AG09319 (cell line): Measurements from ENCODE around the gene AP2A1.
A peak's percentile ranks its signal among the peaks of the same experiment; 100 is the strongest.

Experiments
- DNase-seq: peaks from one replicate; pipeline ENCODE4 v3.0.0-alpha.2; 2010; ENCODE audit warnings: low read depth; ENCODE audit errors: extremely low read depth
- CTCF ChIP-seq: IDR thresholded peaks from 2 replicates; pipeline ENCODE4 v1.5.1; 2011; ENCODE audit warnings: low read depth, mild to moderate bottlenecking, inconsistent platforms, low read length, moderate library complexity

Gene AP2A1

GRCh38 chr19:49803529-49803856 is 36.7 kb downstream of the AP2A1 start:
- no peak for TF ChIP-seq CTCF
- DNase-seq, result no peak

- TF ChIP-seq CTCF, result no peak
- no peak for DNase-seq
Observed at GRCh38 chr19:49805822-49806619, 39.2 kb downstream of the AP2A1 start.

DNA sequence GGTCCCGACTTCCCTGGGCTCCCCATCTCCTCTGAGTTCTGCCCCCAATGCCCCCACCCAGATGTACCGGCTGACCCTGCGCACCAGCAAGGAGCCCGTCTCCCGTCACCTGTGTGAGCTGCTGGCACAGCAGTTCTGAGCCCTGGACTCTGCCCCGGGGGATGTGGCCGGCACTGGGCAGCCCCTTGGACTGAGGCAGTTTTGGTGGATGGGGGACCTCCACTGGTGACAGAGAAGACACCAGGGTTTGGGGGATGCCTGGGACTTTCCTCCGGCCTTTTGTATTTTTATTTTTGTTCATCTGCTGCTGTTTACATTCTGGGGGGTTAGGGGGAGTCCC is 39.8 kb downstream of the AP2A1 start:
- no peak for TF ChIP-seq CTCF
- DNase-seq, result no peak

GRCh38 chr19:49807058-49807903 is 40.5 kb downstream of the AP2A1 start:
- TF ChIP-seq CTCF, result no peak
- no peak for DNase-seq

- DNase-seq, result no peak
Observed at GRCh38 chr19:49807904-49808675, 41.3 kb downstream of the AP2A1 start.

DNA sequence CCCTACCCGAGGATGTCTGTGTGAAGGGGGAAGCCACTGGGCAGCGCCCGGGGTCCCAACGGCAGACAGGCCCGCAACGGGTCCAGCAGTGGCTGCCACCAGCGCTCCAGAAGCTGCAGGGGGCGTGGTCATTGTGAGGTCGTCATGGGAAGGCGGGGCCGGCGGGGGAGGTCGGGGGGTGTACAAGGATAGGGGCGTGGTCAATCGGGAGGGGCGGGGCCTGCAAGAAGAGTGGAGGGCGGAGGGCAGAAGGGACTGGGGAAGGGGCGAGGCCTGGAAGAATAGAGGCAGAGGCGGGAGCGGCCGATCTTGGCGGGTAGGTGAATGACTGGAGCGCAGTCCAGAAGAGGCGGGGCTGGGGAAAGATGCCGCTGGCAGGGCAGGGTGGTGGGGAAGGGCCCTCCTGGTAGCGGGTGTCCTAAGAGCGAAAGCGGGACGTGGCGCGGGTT is 41.9 kb downstream of the AP2A1 start:
- peak; percentile 68 for DNase-seq
- TF ChIP-seq CTCF, result no peak

More at GRCh38 chr19:49807904-49808675, 41.3 kb downstream of the AP2A1 start:
- no peak for TF ChIP-seq CTCF
